Myocyte (in vitro differentiated cells): ENCODE measurements around the gene ABCC12. TPM values are rescaled to one million over a fixed set of nuclear protein-coding genes. Genes with fewer than 3 reads are reported as not detected.
A peak's percentile ranks its signal among the peaks of the same experiment; 100 is the strongest.

Experiments
- DNase-seq: peaks from one replicate; pipeline ENCODE4 v3.0.0-alpha.2; 2012; ENCODE audit warnings: low read depth
- polyA plus RNA-seq: library from polyadenylated mRNA; unstranded; fragments of >200 nt; gene quantifications from one replicate; pipeline ENCODE4 v1.2.1, GENCODE V29; 2012; ENCODE audit warnings: missing spikeins
- total RNA-seq: library from RNA; depleted of rRNA; stranded (reverse); fragments of >200 nt; gene quantifications from 2 replicates; pipeline ENCODE4 v1.2.3, GENCODE V29; 2014

The ABCC12 gene
- total RNA-seq = 0.05 TPM in 1 of 2 replicates, not detected in the other
- polyA plus RNA-seq = not detected

GRCh38 chr16:48155926-48156789 lies at the start of gene ABCC12:
Gene ABCC12 (minus strand): TSS chr16:48155993. CDS start chr16:48146424, 9,569 bp downstream.
- no peak for DNase-seq

- DNase-seq = no peak
Observed at GRCh38 chr16:48204825-48205151, 49.0 kb upstream of the ABCC12 start.

GRCh38 chr16:48203974-48204824 lies 48.4 kb upstream of the ABCC12 start:
- no peak for DNase-seq

- no peak for DNase-seq
Observed at GRCh38 chr16:48201515-48202201, 45.9 kb upstream of the ABCC12 start.

GRCh38 chr16:48197294-48197693 lies 41.5 kb upstream of the ABCC12 start:
- no peak for DNase-seq

GRCh38 chr16:48194828-48195556 lies 39.2 kb upstream of the ABCC12 start:
- no peak for DNase-seq

- no peak for DNase-seq
Observed at GRCh38 chr16:48193846-48194245, 38.1 kb upstream of the ABCC12 start.

- DNase-seq = no peak
Observed at GRCh38 chr16:48188449-48189102, 32.8 kb upstream of the ABCC12 start.

- DNase-seq = no peak
Observed at GRCh38 chr16:48187779-48188178, 32.0 kb upstream of the ABCC12 start.

- DNase-seq = no peak
Observed at GRCh38 chr16:48184681-48185080, 28.9 kb upstream of the ABCC12 start.

- peak; percentile 70 for DNase-seq
Observed at GRCh38 chr16:48182979-48183537, 27.3 kb upstream of the ABCC12 start.

GRCh38 chr16:48181746-48182520 lies 26.1 kb upstream of the ABCC12 start:
- peak; percentile 60 for DNase-seq

- no peak for DNase-seq
Observed at GRCh38 chr16:48180868-48181480, 25.2 kb upstream of the ABCC12 start.

GRCh38 chr16:48176635-48177408 lies 21.0 kb upstream of the ABCC12 start:
- DNase-seq = peak; percentile 53

GRCh38 chr16:48173889-48174288 lies 18.1 kb upstream of the ABCC12 start:
- DNase-seq = no peak

- no peak for DNase-seq
Observed at GRCh38 chr16:48172682-48173081, 16.9 kb upstream of the ABCC12 start.

GRCh38 chr16:48169896-48170295 lies 14.1 kb upstream of the ABCC12 start:
- no peak for DNase-seq

- DNase-seq = no peak
Observed at GRCh38 chr16:48168075-48168474, 12.3 kb upstream of the ABCC12 start.
